Loucy (cell line): ENCODE data around the gene DDB1.

Source experiments
- EZH2phosphoT487 ChIP-seq: fragments of 200-600 bp; IDR thresholded peaks from 2 replicates; pipeline ENCODE4 v1.6.1; 2018; ENCODE audit warnings: antibody characterized with exemption, mild to moderate bottlenecking, moderate library complexity, borderline replicate concordance
- TF ChIP-seq, protein P1 (sequence below): fragments of 200-600 bp; sonication (generic); conservative IDR thresholded peaks from 2 replicates; pipeline ENCODE4 v1.5.1; 2014; ENCODE audit warnings: mild to moderate bottlenecking, antibody characterized with exemption, low read length

DNA sequence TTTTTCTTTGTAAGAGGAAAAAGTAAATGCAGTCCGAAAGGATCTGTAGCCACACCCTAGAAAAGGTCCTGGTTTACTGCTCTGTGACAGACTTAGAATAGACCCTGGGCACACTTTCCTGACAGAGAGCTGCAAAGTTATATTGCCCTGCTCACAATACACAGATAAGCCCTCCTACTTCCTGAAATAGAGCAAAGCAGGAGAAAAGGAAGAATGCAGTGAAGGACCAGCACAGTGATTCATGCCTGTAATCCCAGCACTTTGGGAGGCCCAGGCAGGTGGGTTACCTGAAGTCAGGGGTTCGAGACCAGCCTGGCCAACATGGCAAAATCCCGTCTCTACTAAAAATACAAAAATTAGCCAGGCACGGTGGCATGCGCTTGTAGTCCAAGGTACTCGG, 26.6 kb upstream of the DDB1 start:
- TF ChIP-seq, protein P1, sequence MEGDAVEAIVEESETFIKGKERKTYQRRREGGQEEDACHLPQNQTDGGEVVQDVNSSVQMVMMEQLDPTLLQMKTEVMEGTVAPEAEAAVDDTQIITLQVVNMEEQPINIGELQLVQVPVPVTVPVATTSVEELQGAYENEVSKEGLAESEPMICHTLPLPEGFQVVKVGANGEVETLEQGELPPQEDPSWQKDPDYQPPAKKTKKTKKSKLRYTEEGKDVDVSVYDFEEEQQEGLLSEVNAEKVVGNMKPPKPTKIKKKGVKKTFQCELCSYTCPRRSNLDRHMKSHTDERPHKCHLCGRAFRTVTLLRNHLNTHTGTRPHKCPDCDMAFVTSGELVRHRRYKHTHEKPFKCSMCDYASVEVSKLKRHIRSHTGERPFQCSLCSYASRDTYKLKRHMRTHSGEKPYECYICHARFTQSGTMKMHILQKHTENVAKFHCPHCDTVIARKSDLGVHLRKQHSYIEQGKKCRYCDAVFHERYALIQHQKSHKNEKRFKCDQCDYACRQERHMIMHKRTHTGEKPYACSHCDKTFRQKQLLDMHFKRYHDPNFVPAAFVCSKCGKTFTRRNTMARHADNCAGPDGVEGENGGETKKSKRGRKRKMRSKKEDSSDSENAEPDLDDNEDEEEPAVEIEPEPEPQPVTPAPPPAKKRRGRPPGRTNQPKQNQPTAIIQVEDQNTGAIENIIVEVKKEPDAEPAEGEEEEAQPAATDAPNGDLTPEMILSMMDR = no peak
- no peak for TF ChIP-seq EZH2phosphoT487
